22Rv1 (cell line): ENCODE measurements around the gene ARVCF.

Source experiments
- ZFX ChIP-seq: fragments of 450-650 bp; IDR thresholded peaks from 2 replicates; pipeline ENCODE4 v1.6.1; 2017; ENCODE audit warnings: antibody characterized with exemption, borderline replicate concordance
- TF ChIP-seq, protein P1 (sequence below): fragments of 450-650 bp; IDR thresholded peaks from 2 replicates; pipeline ENCODE4 v1.5.1; 2017; ENCODE audit warnings: mild to moderate bottlenecking

DNA sequence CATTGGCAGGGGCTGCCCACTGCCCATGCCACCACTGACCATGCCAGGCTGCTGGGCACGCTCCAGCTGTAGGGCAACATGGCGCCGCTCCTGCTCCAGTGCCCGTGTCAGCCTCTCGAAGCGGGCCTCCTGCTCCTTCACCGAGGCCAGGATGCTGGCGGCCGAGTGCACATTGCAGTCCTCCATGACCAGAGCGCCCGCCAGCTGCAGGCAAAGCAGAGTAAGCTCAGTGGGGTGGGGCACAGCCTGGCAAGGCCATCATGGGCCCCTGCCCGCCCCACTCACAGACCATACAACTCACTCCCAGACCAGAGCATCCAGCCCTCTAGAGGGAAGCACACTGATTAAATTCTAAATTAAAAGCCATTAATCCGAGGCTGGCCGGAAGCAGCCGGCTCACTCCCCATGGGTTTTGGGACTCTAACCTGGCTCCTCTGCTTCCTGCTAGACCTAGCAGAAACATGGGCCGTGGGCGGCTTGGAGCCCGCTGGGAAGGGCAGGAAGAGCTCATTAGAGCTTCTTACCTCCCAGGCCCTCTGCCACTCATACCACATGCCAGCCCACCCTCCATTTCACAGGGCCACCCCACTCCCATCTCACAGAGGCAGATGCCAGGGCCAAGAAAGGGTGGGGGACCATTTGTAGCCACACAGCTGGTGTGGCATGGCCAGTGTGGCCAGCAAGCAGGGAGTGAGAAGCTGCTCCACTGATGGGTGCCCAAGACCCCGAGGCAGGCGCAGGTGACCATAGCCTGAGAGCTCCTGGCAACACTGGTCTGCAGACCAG is 25.8 kb downstream of the ARVCF start:
- no peak for TF ChIP-seq ZFX
- TF ChIP-seq, protein P1, sequence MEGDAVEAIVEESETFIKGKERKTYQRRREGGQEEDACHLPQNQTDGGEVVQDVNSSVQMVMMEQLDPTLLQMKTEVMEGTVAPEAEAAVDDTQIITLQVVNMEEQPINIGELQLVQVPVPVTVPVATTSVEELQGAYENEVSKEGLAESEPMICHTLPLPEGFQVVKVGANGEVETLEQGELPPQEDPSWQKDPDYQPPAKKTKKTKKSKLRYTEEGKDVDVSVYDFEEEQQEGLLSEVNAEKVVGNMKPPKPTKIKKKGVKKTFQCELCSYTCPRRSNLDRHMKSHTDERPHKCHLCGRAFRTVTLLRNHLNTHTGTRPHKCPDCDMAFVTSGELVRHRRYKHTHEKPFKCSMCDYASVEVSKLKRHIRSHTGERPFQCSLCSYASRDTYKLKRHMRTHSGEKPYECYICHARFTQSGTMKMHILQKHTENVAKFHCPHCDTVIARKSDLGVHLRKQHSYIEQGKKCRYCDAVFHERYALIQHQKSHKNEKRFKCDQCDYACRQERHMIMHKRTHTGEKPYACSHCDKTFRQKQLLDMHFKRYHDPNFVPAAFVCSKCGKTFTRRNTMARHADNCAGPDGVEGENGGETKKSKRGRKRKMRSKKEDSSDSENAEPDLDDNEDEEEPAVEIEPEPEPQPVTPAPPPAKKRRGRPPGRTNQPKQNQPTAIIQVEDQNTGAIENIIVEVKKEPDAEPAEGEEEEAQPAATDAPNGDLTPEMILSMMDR: no peak
